Activated effector memory CD4-positive, alpha-beta T cell treated with Interleukin-2 at 50 U/mL for 16 hours (primary cell): Measurements from ENCODE around the gene GAD1.

ENCODE experiments used
- DNase-seq: peaks from one replicate; pipeline ENCODE4 v3.0.0-alpha.2; 2020

The GAD1 gene

GRCh38 chr2:170816504-170817092, at the start of gene GAD1:
TSS of gene GAD1 (plus strand) at chr2:170816887. CDS start at chr2:170818592, 1,705 bp downstream.
- no peak for DNase-seq

GRCh38 chr2:170770008-170770605, 46.6 kb upstream of the GAD1 start, which contains the start of gene ERICH2:
TSS of gene ERICH2 (plus strand) at chr2:170770378. CDS start at chr2:170770682, 304 bp downstream.
- no peak for DNase-seq

- peak; percentile 46 for DNase-seq
Observed at GRCh38 chr2:170770606-170771420, 45.9 kb upstream of the GAD1 start.

GRCh38 chr2:170771421-170771937, 45.2 kb upstream of the GAD1 start:
- DNase-seq, result no peak

- DNase-seq, result no peak
Observed at GRCh38 chr2:170772295-170772694, 44.4 kb upstream of the GAD1 start.

- DNase-seq, result no peak
Observed at GRCh38 chr2:170774074-170774473, 42.6 kb upstream of the GAD1 start.

- DNase-seq, result no peak
Observed at GRCh38 chr2:170778900-170779299, 37.8 kb upstream of the GAD1 start.

- no peak for DNase-seq
Observed at GRCh38 chr2:170779304-170779703, 37.4 kb upstream of the GAD1 start.

GRCh38 chr2:170782673-170783072, 34.0 kb upstream of the GAD1 start:
- DNase-seq, result no peak

- DNase-seq, result no peak
Observed at GRCh38 chr2:170783549-170783948, 33.1 kb upstream of the GAD1 start.

- no peak for DNase-seq
Observed at GRCh38 chr2:170798996-170799395, 17.7 kb upstream of the GAD1 start.

- DNase-seq, result no peak
Observed at GRCh38 chr2:170806548-170806947, 10.1 kb upstream of the GAD1 start.

- DNase-seq, result no peak
Observed at GRCh38 chr2:170812710-170813600, 3.7 kb upstream of the GAD1 start.

GRCh38 chr2:170813611-170814532, 2.8 kb upstream of the GAD1 start:
- DNase-seq, result no peak

GRCh38 chr2:170814533-170815230, 2.0 kb upstream of the GAD1 start:
- no peak for DNase-seq

GRCh38 chr2:170815311-170815710, 1.4 kb upstream of the GAD1 start:
- no peak for DNase-seq

GRCh38 chr2:170815746-170816503, 762 bp upstream of the GAD1 start:
- DNase-seq, result peak; percentile 38

- no peak for DNase-seq
Observed at GRCh38 chr2:170817093-170818035, 677 bp downstream of the GAD1 start.
